OCI-LY7 (cell line): ENCODE results near the gene RBM17. TPM values are rescaled to one million over a fixed set of nuclear protein-coding genes. Genes with fewer than 3 reads are reported as not detected.

Source experiments
- BruUV-seq: library from RNA; stranded (reverse); fragments of 400-500 nt; replicated peaks from 2 replicates; lab custom pipeline; 2021; lab: Mats Ljungman, UMichigan
- CTCF ChIA-PET: fragments of 300-600 bp; sonication (Branson Sonifier 250); formaldehyde crosslinking; loops from one replicate; lab custom pipeline; 2022; ENCODE audit warnings: antibody characterized with exemption; ENCODE audit not compliant: unreplicated experiment; lab: Charles Lee
- POLR2A ChIA-PET: fragments of 300-600 bp; sonication (Branson Sonifier 250); formaldehyde crosslinking; loops from one replicate; lab custom pipeline; 2022; ENCODE audit warnings: antibody characterized with exemption; lab: Charles Lee
- DNase-seq: peaks from one replicate; pipeline ENCODE4 v3.0.0-alpha.2; 2015; ENCODE audit warnings: low spot score
- H2AFZ ChIP-seq: fragments of 200-600 bp; sonication (generic), shearing (Covaris generic); 2 replicates; pipeline ENCODE4 v1.6.1; 2014; ENCODE audit warnings: mild to moderate bottlenecking, antibody characterized with exemption, low read length, moderate library complexity
- H3K27ac ChIP-seq: fragments of 200-600 bp; sonication (generic); 2 replicates; pipeline ENCODE4 v1.5.1; 2014; ENCODE audit warnings: mixed run types, low read depth, mild to moderate bottlenecking, moderate library complexity, low read length, inconsistent platforms; ENCODE audit not compliant: poor library complexity, severe bottlenecking
- H3K36me3 ChIP-seq: fragments of 200-600 bp; sonication (generic); 2 replicates; pipeline ENCODE4 v1.6.1; 2014; ENCODE audit warnings: mild to moderate bottlenecking, antibody characterized with exemption, low read length, moderate library complexity, mixed read lengths; ENCODE audit not compliant: insufficient read depth
- H3K4me1 ChIP-seq: fragments of 200-600 bp; sonication (generic); 2 replicates; pipeline ENCODE4 v1.5.1; 2014; ENCODE audit warnings: mild to moderate bottlenecking, low read length; ENCODE audit not compliant: insufficient read depth, poor library complexity, severe bottlenecking
- H3K4me2 ChIP-seq: fragments of 200-600 bp; sonication (generic); 2 replicates; pipeline ENCODE4 v1.6.1; 2014; ENCODE audit warnings: mild to moderate bottlenecking, low read length
- H3K4me3 ChIP-seq: fragments of 200-600 bp; sonication (generic); 2 replicates; pipeline ENCODE4 v1.5.1; 2014; ENCODE audit warnings: mild to moderate bottlenecking, low read depth, low read length; ENCODE audit not compliant: poor library complexity, severe bottlenecking
- H3K79me2 ChIP-seq: fragments of 200-600 bp; sonication (generic); 2 replicates; pipeline ENCODE4 v1.6.1; 2016; ENCODE audit warnings: low read depth, mild to moderate bottlenecking, low read length, moderate library complexity, mixed read lengths; ENCODE audit not compliant: insufficient read depth
- H3K9me2 ChIP-seq: fragments of 200-600 bp; sonication (generic); 2 replicates; pipeline ENCODE4 v1.6.1; 2016; ENCODE audit warnings: mild to moderate bottlenecking, low read length, mixed read lengths; ENCODE audit not compliant: insufficient read depth
- H3K9me3 ChIP-seq: fragments of 200-600 bp; sonication (generic); 2 replicates; pipeline ENCODE4 v1.6.1; 2014; ENCODE audit warnings: mild to moderate bottlenecking, mixed run types, low read length, mixed read lengths
- H4K20me1 ChIP-seq: fragments of 200-600 bp; sonication (generic); 2 replicates; pipeline ENCODE4 v1.6.1; 2014; ENCODE audit warnings: mild to moderate bottlenecking, antibody characterized with exemption, low read length, moderate library complexity, mixed read lengths; ENCODE audit not compliant: insufficient read depth
- CTCF ChIP-seq: fragments of 200-600 bp; sonication (generic); conservative IDR thresholded peaks from 2 replicates; pipeline ENCODE4 v1.5.1; 2014; ENCODE audit warnings: mild to moderate bottlenecking, antibody characterized with exemption, low read length, moderate library complexity, mixed read lengths
- EZH2phosphoT487 ChIP-seq: fragments of 200-600 bp; sonication (generic); IDR thresholded peaks from 2 replicates; pipeline ENCODE4 v1.6.1; 2018; ENCODE audit warnings: low read depth, borderline replicate concordance, mild to moderate bottlenecking, mixed run types, antibody characterized with exemption, low read length, moderate library complexity, mixed read lengths
- intact Hi-C: fragments of 100-400 bp; cut with micrococcal nuclease; formaldehyde crosslinking; loops from one replicate; pipeline ENCODE4 v1.10.0; 2022; ENCODE audit not compliant: unreplicated experiment
- total RNA-seq, 2 experiments: library from RNA; depleted of rRNA in 1 of 2; stranded (reverse); fragments of >200 nt in 1 of 2; shearing (Covaris generic) in 1 of 2; gene quantifications; 2 replicates each; pipeline ENCODE4 v1.2.3, GENCODE V29; 2014 to 2022

Gene RBM17
- total RNA-seq, 2 experiments from 2014 or later, result 103 to 248 TPM

DNA sequence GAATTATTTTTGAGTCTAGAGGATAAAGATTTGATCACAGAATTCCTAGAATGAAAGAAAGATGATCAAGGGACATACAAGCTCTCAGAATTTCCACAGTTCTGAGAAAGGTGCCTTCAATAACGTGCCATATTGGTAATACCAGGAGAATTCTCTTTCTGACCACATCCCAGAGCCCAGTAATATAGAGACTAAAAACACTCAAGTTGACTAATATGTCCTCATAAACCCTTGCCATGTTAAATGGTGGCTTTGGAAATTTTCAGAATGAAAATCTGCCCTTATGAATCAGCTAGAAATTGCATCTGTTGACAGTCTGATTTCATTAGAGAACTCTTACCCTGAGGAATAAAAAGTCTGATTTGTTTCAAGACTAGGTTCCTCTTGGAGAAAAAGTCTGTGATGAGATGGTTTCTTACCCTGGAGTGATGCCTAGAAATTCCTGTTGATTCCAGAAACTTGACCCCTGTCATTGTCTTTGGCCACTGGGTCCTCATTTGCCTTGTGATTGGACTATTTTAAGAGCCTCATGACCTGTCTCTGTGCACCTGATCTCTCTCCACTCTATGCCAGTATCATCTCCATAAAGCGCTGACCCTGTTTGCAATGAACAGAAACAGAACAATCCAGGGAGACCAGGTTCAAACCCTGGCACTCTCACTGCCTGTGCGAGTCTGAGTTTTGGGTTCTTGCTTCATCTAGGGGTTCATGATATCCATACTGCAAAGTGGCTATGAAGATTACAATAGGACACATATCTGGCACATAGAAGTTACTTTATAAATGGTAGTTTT lies 30.0 kb upstream of the RBM17 start:
- no peaks in the 10 kb centered on the region for H3K9me3 ChIP-seq
- no peak for DNase-seq

DNA sequence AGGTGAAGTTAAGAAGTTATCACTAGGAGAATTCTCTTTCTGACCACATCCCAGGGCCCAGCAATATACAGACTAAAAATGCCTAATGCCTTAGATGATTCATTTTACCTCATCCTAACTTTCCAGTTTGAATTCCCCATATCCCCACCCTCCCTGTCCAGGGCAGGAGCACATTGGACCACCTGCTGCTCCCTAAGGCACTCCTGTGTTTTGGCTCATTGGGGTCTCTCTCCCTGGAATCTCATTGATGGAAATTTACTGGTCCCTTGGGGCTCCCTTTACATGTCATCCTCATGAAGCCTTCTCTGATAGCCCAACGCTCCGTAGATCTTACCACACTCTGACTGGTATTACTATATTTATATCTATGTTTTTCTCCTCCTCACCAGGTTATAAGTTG lies 29.3 kb upstream of the RBM17 start:
- H3K4me1 ChIP-seq, result peaks cover 74% of the 10 kb centered on the region
- peak overlapping the region; percentile 78 for H3K4me3 ChIP-seq
- no peak overlapping the region for H2AFZ ChIP-seq
- H3K4me2 ChIP-seq, result peak overlapping the region; percentile 77
- peaks cover 41% of the 10 kb centered on the region; the same call in 1 of the 2 replicates for H3K79me2 ChIP-seq
- DNase-seq, result no peak
- no TSS peak for BruUV-seq
- no peak overlapping the region for H3K27ac ChIP-seq
- intact Hi-C loops, result loop anchor here (10.0 kb wide), 1 partner anchor 475 kb away; no protein-coding TSS in a partner anchor
- ChIA-PET POLR2A (no interaction called here), CTCF (no interaction called here)
- no peaks in the 10 kb centered on the region for H4K20me1 ChIP-seq
- H3K9me2 ChIP-seq, result no peaks in the 10 kb centered on the region
- no peak for TF ChIP-seq EZH2phosphoT487
- no peak for TF ChIP-seq CTCF
- H3K9me3 ChIP-seq, result no peaks in the 10 kb centered on the region
- H3K36me3 ChIP-seq, result peaks cover 16% of the 10 kb centered on the region; the same call in 1 of the 2 replicates

More for the DNA sequence above, 30.0 kb upstream of the RBM17 start:
- peaks cover 44% of the 10 kb centered on the region; the same call in 1 of the 2 replicates for H3K79me2 ChIP-seq
- no TSS peak for BruUV-seq
- no peaks in the 10 kb centered on the region for H4K20me1 ChIP-seq
- H3K27ac ChIP-seq, result peak overlapping the region; percentile 14
- peak overlapping the region; percentile 77 for H3K4me2 ChIP-seq
- no peak for TF ChIP-seq EZH2phosphoT487
- no peak for TF ChIP-seq CTCF
- H3K4me1 ChIP-seq, result peaks cover 80% of the 10 kb centered on the region
- peaks cover 16% of the 10 kb centered on the region; the same call in 1 of the 2 replicates for H3K36me3 ChIP-seq
- H3K9me2 ChIP-seq, result no peaks in the 10 kb centered on the region
- intact Hi-C loops, result loop anchor here (10.0 kb wide), 1 partner anchor 474 kb away; no protein-coding TSS in a partner anchor
- H3K4me3 ChIP-seq, result peak overlapping the region; percentile 78
- ChIA-PET POLR2A (interaction anchor here (0.9 to 3.2 kb wide), 5 partner anchors 9 to 27 kb away, joined by 3 to 23 read pairs (median 4); no protein-coding TSS in a partner anchor), CTCF (no interaction called here)
- H2AFZ ChIP-seq, result no peak overlapping the region
